OCI-LY1 (cell line): ENCODE measurements around the gene OR52K1.

Source experiments
- H2AFZ ChIP-seq: fragments of 200-600 bp; sonication (generic), shearing (Covaris generic); 2 replicates; pipeline ENCODE4 v1.6.0; 2014; ENCODE audit warnings: antibody characterized with exemption, mild to moderate bottlenecking, low read length
- H3F3A ChIP-seq: fragments of 200-600 bp; sonication (generic), shearing (Covaris generic); 2 replicates; pipeline ENCODE4 v1.6.0; 2014; ENCODE audit warnings: mild to moderate bottlenecking, antibody characterized with exemption, low read length, moderate library complexity; ENCODE audit not compliant: insufficient read depth
- H3K27ac ChIP-seq: fragments of 200-600 bp; sonication (generic); 2 replicates; pipeline ENCODE4 v1.5.1; 2014; ENCODE audit warnings: low read length, mixed run types, mild to moderate bottlenecking, low read depth; ENCODE audit not compliant: poor library complexity, severe bottlenecking
- H3K27me3 ChIP-seq: fragments of 200-600 bp; sonication (generic); 2 replicates; pipeline ENCODE4 v1.6.0; 2014; ENCODE audit warnings: antibody characterized with exemption, mild to moderate bottlenecking, low read length, moderate library complexity; ENCODE audit not compliant: insufficient read depth
- H3K36me3 ChIP-seq: fragments of 200-600 bp; sonication (generic); 2 replicates; pipeline ENCODE4 v1.6.1; 2014; ENCODE audit warnings: mild to moderate bottlenecking, antibody characterized with exemption, low read length, moderate library complexity, mixed read lengths; ENCODE audit not compliant: insufficient read depth
- H3K4me1 ChIP-seq: fragments of 200-600 bp; sonication (generic); 2 replicates; pipeline ENCODE4 v1.5.1; 2014; ENCODE audit warnings: mild to moderate bottlenecking, low read length, moderate library complexity; ENCODE audit not compliant: insufficient read depth, severe bottlenecking
- H3K4me2 ChIP-seq: fragments of 200-600 bp; sonication (generic), shearing (Covaris generic); 2 replicates; pipeline ENCODE4 v1.6.1; 2014; ENCODE audit warnings: low read length
- H3K4me3 ChIP-seq: fragments of 200-600 bp; sonication (generic); 2 replicates; pipeline ENCODE4 v1.5.1; 2014; ENCODE audit warnings: low read length, low read depth, mild to moderate bottlenecking, mixed read lengths; ENCODE audit not compliant: poor library complexity, severe bottlenecking
- H3K79me2 ChIP-seq: fragments of 200-600 bp; shearing (Covaris generic); 2 replicates; pipeline ENCODE4 v1.6.1; 2016; ENCODE audit warnings: mixed run types, low read length, mixed read lengths; ENCODE audit not compliant: insufficient read depth
- H3K9ac ChIP-seq: fragments of 200-600 bp; sonication (generic), shearing (Covaris generic); 2 replicates; pipeline ENCODE4 v1.6.1; 2014; ENCODE audit warnings: mild to moderate bottlenecking, low read length, mixed read lengths
- H3K9me2 ChIP-seq: fragments of 200-600 bp; sonication (generic), shearing (Covaris generic); 2 replicates; pipeline ENCODE4 v1.6.1; 2014; ENCODE audit warnings: low read depth, mild to moderate bottlenecking, low read length, mixed read lengths
- H3K9me3 ChIP-seq: fragments of 200-600 bp; shearing (Covaris generic); 2 replicates; pipeline ENCODE4 v1.6.1; 2014; ENCODE audit warnings: low read length, mixed read lengths
- H4K20me1 ChIP-seq: fragments of 200-600 bp; sonication (generic), shearing (Covaris generic); 2 replicates; pipeline ENCODE4 v1.6.0; 2016; ENCODE audit warnings: mild to moderate bottlenecking, low read length; ENCODE audit not compliant: insufficient read depth
- CTCF ChIP-seq: fragments of 200-600 bp; sonication (generic), shearing (Covaris generic); IDR thresholded peaks from 2 replicates; pipeline ENCODE4 v1.5.1; 2017; ENCODE audit warnings: mild to moderate bottlenecking, antibody characterized with exemption, low read length, moderate library complexity, mixed read lengths
- EZH2 ChIP-seq: fragments of 200-600 bp; sonication (generic), shearing (Covaris generic); IDR thresholded peaks from 2 replicates; pipeline ENCODE4 v1.8.0; 2017; ENCODE audit warnings: borderline replicate concordance, mixed run types, mild to moderate bottlenecking, antibody characterized with exemption, low read length, moderate library complexity, mixed read lengths

Gene OR52K1

GRCh38 chr11:4493480-4493818 lies 11.0 kb downstream of the OR52K1 start:
- no peaks in the 10 kb centered on the region for H3K36me3 ChIP-seq
- no peak overlapping the region for H2AFZ ChIP-seq
- H3K27ac ChIP-seq, result no peak overlapping the region
- H4K20me1 ChIP-seq, result no peaks in the 10 kb centered on the region
- no peaks in the 10 kb centered on the region for H3K4me1 ChIP-seq
- H3K27me3 ChIP-seq, result no peaks in the 10 kb centered on the region
- no peaks in the 10 kb centered on the region for H3K79me2 ChIP-seq
- TF ChIP-seq EZH2, result no peak
- TF ChIP-seq CTCF, result no peak; the same call in 1 of the 2 replicates
- no peaks in the 10 kb centered on the region for H3K9me2 ChIP-seq
- no peak overlapping the region for H3K4me3 ChIP-seq
- no peaks in the 10 kb centered on the region for H3F3A ChIP-seq
- H3K9ac ChIP-seq, result no peak overlapping the region
- H3K9me3 ChIP-seq, result no peaks in the 10 kb centered on the region
- no peak overlapping the region for H3K4me2 ChIP-seq

- H3K4me3 ChIP-seq, result no peak overlapping the region
- H3K4me2 ChIP-seq, result no peak overlapping the region
- H3K27ac ChIP-seq, result no peak overlapping the region
- no peaks in the 10 kb centered on the region for H3F3A ChIP-seq
- no peaks in the 10 kb centered on the region for H4K20me1 ChIP-seq
- no peaks in the 10 kb centered on the region for H3K9me3 ChIP-seq
- TF ChIP-seq CTCF, result no peak
- TF ChIP-seq EZH2, result no peak
- no peaks in the 10 kb centered on the region for H3K79me2 ChIP-seq
- no peaks in the 10 kb centered on the region for H3K9me2 ChIP-seq
- no peaks in the 10 kb centered on the region for H3K27me3 ChIP-seq
- H2AFZ ChIP-seq, result no peak overlapping the region
- no peaks in the 10 kb centered on the region for H3K36me3 ChIP-seq
- no peaks in the 10 kb centered on the region for H3K4me1 ChIP-seq
- no peak overlapping the region for H3K9ac ChIP-seq
Measured at GRCh38 chr11:4495487-4495886, 13.0 kb downstream of the OR52K1 start.

- H4K20me1 ChIP-seq, result no peaks in the 10 kb centered on the region
- H2AFZ ChIP-seq, result no peak overlapping the region
- H3K27ac ChIP-seq, result no peak overlapping the region
- H3K36me3 ChIP-seq, result no peaks in the 10 kb centered on the region
- H3K9me2 ChIP-seq, result no peaks in the 10 kb centered on the region
- no peaks in the 10 kb centered on the region for H3K79me2 ChIP-seq
- H3K27me3 ChIP-seq, result no peaks in the 10 kb centered on the region
- H3K4me1 ChIP-seq, result no peaks in the 10 kb centered on the region
- no peaks in the 10 kb centered on the region for H3K9me3 ChIP-seq
- no peak overlapping the region for H3K9ac ChIP-seq
- no peaks in the 10 kb centered on the region for H3F3A ChIP-seq
- no peak overlapping the region for H3K4me3 ChIP-seq
- TF ChIP-seq EZH2 (no peak), CTCF (no peak)
- H3K4me2 ChIP-seq, result no peak overlapping the region
Measured at GRCh38 chr11:4495986-4496385, 13.5 kb downstream of the OR52K1 start.
